ENCODE data around the gene FAM131A. TPM values are rescaled to one million over a fixed set of nuclear protein-coding genes. Genes with fewer than 3 reads are reported as not detected.

The FAM131A gene
- total RNA-seq, 1 experiment from 2014 or later = 14.4 TPM

- Histone ChIP-seq H4K91ac (ENCODE audit: insufficient read length, low read depth, low read length) (no peak overlapping the region), H2BK20ac (ENCODE audit: low read depth, low read length, poor library complexity, severe bottlenecking) (no peak overlapping the region), H2AK5ac (ENCODE audit: insufficient read length, low read length) (no peak overlapping the region), H3K4ac (ENCODE audit: low read depth, low read length) (no peak overlapping the region), H3K23ac (ENCODE audit: insufficient read length, low read depth, low read length) (no peak overlapping the region), H4K20me1 (ENCODE audit: control insufficient read depth, insufficient read depth, insufficient read length) (no peaks in the 10 kb centered on the region), H2BK5ac (ENCODE audit: insufficient read length, low read length) (no peak overlapping the region), H3K4me2 (ENCODE audit: insufficient read depth, insufficient read length, low read length) (no peak overlapping the region), H3K4me1 (ENCODE audit: insufficient read depth, low read length) (no peaks in the 10 kb centered on the region), H4K5ac (ENCODE audit: insufficient read length, low read depth, low read length) (no peak overlapping the region), H2BK15ac (ENCODE audit: low read depth, low read length) (no peak overlapping the region), H3K18ac (ENCODE audit: insufficient read length, low read depth, low read length) (no peak overlapping the region), H3K23me2 (ENCODE audit: insufficient read length, low read depth, low read length, poor library complexity, severe bottlenecking) (no peaks in the 10 kb centered on the region), H2BK120ac (ENCODE audit: low read depth, low read length, poor library complexity, severe bottlenecking) (no peak overlapping the region), H3K14ac (ENCODE audit: insufficient read depth, low read length) (no peak overlapping the region), H3K9ac (ENCODE audit: extremely low read depth, insufficient read length, low read length) (no peak overlapping the region), H3T11ph (ENCODE audit: low read length) (no peak overlapping the region), H3K79me1 (ENCODE audit: insufficient read depth, low read depth, low read length, poor library complexity, severe bottlenecking) (no peaks in the 10 kb centered on the region), H3K9me3 (ENCODE audit: control insufficient read depth, low read depth, low read length) (no peaks in the 10 kb centered on the region), H2BK12ac (ENCODE audit: insufficient read length, low read depth, low read length) (no peak overlapping the region), H4K8ac (replicated peaks; ENCODE audit: insufficient read length, low read depth, low read length) (no peak overlapping the region), H3K79me2 (ENCODE audit: insufficient read depth, low read length) (no peaks in the 10 kb centered on the region), H3K56ac (ENCODE audit: insufficient read length, low read depth, low read length) (no peak overlapping the region), H3K27me3 (ENCODE audit: insufficient read depth, low read length) (no peaks in the 10 kb centered on the region), H2AFZ (ENCODE audit: low read length) (no peak overlapping the region), H3K27ac (ENCODE audit: insufficient read length, low read depth, low read length) (no peak overlapping the region)
- H3K4me1 Mint-ChIP-seq = no peaks in the 10 kb centered on the region
- no peaks in the 10 kb centered on the region; the same call in none of the 2 replicates for H3K27me3 Mint-ChIP-seq (ENCODE audit: low read depth)
- no peak for DNase-seq
- peak overlapping the region in 1 of 3 experiments; percentile 90; a peak in 2 of 7 replicates for H3K27ac Mint-ChIP-seq
- no peak for TF ChIP-seq CTCF (conservative IDR thresholded peaks at IDR 0.05)
- H3K9me3 Mint-ChIP-seq = no peaks in the 10 kb centered on the region
- peaks cover 88 to 98% (median 97%) of the 10 kb centered on the region in 3 experiments; a peak in 6 of 7 replicates for H3K36me3 Mint-ChIP-seq (ENCODE audit: insufficient read depth in 1 of 3, low read depth in 3 of 3)
- WGBS (ENCODE audit: extremely low coverage, insufficient read length, low lambda C conversion rate) = no CpG with 5 or more reads among the region's 3 CpGs
- H3K4me3 Mint-ChIP-seq = no peak overlapping the region; a peak in 1 of 5 replicates
Observed at GRCh38 chr3:184328516-184328915, 8.9 kb upstream of the FAM131A start.

Measured in H9 (cell line).